Measurements from ENCODE around the gene ADPRS.

ADPRS gene, protein sequence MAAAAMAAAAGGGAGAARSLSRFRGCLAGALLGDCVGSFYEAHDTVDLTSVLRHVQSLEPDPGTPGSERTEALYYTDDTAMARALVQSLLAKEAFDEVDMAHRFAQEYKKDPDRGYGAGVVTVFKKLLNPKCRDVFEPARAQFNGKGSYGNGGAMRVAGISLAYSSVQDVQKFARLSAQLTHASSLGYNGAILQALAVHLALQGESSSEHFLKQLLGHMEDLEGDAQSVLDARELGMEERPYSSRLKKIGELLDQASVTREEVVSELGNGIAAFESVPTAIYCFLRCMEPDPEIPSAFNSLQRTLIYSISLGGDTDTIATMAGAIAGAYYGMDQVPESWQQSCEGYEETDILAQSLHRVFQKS

DNA sequence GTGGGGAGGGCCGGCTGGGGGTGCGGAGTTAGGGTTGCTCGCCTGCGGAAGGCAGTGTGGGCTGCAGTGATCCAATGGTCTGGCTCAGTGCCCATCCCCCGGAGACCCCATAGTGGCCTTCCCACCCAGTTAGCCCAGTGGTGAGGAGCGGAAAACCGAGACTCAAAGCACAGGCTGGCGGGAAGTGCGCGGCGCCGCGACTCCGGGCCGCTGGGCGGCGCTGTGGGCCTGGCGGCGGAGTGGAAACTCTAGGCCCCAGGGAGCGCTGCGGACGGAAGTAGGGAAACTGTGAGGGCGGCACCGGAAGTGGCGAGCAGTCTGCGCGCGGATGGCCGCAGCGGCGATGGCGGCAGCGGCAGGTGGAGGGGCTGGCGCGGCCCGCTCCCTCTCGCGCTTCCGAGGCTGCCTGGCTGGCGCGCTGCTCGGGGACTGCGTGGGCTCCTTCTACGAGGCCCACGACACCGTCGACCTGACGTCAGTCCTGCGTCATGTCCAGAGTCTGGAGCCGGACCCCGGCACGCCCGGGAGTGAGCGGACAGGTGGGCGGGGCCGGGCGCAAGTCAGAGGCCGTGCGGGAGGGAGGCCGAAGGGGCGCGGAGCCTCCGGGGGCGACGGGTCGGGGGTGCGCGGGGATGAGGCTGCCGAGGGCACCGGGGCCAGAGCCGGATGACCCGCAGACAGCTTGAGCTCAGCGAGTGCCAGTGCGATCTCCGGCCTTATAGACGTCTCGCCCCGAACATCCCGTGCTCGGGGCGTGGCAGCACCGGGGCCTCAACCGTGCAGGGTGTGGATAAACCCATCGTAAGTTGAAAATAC lies at the start of gene ADPRS:
Gene ADPRS (plus strand): TSS at position 316 of the 816 bp plus-strand sequence. CDS start 13 bp downstream, at position 329.
- DNase-seq (ENCODE audit: low spot score), result peak; percentile 86

DNA sequence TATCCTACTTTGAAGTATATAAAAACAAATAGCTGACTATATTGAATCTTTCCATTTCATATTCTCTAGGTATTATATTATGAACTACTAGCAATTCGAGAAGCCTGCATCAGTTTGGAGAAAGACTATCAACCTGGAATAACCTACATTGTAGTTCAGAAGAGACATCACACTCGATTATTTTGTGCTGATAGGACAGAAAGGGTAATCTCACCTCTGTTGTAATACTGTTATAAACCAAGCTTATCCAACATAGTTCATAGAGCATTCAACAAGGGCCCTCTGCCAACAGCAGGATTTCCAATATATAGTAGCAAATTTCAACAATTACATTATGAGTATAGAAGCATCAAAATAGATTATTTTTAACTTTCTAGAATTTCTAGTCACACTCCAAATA lies 48.5 kb upstream of the ADPRS start:
- no peak for DNase-seq (ENCODE audit: low spot score)

DNA sequence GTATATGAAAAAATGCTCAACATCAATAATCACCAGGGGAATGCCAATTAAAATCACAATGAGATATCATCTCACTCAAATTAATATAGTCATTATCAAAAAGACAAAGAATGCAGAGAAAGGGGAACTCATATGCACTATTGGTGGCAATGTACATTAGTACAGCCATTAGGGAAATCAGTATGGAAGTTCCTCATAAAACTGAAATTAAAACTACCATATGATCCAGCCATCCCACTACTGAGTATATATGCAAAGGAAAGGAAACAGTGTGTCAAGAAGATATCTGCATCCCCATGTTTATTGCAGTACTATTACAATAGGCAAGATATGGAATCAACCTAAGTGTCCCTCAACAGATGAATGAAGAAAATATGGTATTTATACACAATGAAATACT lies 36.9 kb upstream of the ADPRS start:
- DNase-seq (ENCODE audit: low spot score), result no peak

DNA sequence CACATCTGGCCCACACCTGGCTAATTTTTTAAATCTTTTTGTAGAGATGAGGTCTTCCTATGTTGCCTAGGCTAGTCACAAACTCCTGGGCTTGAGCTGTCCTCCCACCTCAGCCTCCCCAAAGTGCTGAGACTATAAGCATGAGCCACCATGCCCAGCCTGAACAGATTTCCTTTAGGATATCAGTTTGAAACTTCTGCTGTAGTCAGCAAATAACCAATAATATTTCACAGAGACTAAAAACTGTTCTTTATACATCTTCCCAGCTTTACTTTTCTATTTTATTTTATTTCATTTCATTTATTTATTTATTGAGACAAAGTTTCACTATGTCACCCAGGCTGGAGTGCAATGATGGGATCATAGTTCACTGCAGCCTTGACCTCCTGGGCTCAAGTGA lies 34.7 kb upstream of the ADPRS start:
- no peak for DNase-seq (ENCODE audit: low spot score)

DNA sequence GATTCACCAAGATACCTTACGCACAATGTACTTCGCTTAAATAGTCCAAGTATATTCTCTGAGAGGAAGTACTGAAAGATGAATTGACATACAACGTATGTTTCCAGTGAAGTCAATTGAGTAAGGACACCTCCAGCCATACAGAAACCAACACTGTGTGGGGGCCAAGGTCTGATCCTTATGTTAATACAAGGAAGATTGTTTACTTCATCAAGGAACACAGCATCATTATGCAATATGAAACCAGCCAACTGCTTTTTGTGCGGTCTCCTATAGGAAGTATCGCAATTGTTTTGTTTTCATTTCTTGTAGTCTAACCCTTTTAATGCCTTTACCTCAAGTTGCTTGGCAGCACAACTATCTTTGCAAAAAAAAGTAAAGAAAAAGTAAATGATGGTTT lies 33.0 kb upstream of the ADPRS start:
- no peak for DNase-seq (ENCODE audit: low spot score)

DNA sequence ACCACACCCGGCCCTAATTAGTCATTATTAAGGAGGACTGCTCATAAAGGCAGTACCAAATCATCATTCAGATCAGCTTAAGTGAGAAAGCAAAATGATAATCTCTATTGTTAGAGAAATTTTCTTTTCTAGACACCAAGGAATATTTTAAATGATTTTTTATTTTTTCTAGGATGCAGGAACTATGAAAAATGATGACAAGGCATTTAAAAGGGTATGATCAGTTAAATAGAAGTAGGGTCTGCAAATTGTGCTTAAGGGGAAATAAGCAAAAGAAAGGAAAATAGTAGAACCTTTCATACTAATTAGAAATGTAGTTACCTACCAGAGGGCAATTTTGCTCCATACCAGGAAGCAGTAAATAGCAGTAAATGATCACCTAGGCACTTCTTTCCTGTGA lies 26.4 kb upstream of the ADPRS start:
- DNase-seq (ENCODE audit: low spot score), result no peak

DNA sequence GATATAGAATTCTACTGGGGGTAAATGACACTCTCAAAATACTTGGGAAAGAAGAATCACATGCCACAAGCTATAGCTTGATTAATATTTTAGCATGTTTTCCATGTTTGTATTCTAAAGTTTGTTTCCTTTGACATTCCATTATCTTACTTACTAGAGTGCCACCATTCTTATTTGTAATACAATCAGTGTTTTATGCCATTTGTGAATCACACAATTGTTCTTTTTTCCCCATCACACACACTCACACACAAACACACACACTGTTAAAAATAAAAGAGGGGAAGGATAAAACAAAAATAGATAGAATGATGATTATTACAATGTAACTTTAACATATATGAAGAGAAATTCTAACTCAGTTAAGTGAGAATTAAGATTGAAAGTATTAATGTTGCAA lies 20.8 kb upstream of the ADPRS start:
- DNase-seq (ENCODE audit: low spot score), result no peak

DNA sequence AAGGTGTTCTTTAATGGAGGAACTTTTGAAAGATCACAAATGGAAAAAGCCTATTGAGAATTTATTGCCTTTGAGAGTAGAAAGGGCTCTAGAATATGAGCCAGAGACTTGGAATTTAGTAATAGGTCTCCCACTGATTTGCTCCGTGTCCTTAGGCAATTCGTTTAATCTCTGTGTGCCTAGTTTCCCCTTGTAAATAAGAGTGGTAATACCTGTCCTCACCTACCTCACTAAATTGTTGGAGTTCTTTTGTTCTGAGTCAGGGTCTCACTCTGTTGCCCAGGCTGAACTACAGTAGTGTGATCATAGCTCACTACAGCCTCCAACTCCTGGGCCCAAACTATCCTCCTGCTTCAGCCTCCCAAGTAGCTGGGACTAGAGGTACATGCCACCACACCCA lies 19.8 kb upstream of the ADPRS start:
- DNase-seq (ENCODE audit: low spot score), result no peak

DNA sequence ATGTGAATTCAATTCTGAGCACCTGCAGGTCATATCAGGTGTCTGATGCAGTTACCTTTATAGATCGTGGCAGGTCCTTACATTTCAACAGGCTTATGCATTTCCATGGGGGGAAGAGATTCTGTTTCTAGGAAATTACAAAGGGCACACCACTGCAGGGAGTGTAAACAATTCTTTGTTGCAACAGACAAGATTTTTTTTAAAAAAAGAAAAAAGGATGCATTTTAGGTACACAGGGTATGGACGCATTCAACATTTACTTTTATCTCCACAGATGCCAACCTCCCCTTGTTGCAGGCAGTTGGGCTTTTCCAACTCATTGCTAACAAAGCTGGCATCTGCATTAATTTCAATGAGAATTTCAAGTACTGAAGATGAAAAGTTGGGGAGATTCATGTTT lies 18.3 kb upstream of the ADPRS start:
- DNase-seq (ENCODE audit: low spot score), result no peak

DNA sequence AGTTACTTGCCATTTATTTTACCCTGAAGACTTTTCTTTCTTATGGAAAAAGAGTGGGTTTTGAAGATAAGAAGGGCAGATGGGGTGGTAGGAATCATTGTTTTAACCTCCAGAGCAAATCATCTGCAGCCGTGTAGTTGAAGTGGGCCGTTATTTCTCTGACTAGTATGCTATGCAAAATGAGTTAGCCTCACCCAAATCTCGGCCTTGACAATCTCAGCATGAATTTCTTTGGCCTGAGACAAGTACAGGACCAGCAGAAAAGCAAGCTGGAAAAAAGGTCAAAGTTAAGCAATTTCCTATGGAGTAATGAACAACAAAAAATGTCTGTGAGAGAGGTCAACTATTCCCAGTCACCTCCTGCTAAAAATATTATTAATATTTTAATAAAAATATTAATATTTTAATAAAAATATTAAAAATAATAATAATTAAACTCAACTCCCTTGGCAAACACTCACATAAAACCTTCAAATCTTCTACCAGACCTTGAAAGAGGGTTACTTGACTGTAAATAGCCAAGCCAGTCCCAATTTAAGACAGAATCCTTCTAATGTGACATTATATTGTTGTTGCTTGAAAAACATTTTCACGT lies 11.6 kb upstream of the ADPRS start:
- DNase-seq (ENCODE audit: low spot score), result no peak

DNA sequence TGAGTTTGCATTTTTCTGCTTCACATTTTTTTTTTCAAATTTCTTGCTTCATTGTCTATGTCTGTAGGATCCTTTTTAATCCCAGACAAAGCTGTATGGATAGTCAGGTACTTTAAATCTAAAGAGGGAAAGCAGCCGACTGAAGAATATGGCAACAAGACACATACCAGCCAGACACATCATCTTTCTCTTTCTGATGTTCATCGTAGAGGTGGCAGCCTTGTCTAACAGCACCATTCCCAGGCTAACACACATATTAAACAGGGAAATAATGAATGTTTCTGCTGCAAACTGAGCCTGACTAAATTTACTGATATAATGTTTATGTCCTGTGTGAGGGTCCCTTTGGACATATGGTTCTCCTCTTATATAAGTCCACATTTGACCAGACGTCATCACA lies 8.5 kb upstream of the ADPRS start:
- DNase-seq (ENCODE audit: low spot score), result no peak

DNA sequence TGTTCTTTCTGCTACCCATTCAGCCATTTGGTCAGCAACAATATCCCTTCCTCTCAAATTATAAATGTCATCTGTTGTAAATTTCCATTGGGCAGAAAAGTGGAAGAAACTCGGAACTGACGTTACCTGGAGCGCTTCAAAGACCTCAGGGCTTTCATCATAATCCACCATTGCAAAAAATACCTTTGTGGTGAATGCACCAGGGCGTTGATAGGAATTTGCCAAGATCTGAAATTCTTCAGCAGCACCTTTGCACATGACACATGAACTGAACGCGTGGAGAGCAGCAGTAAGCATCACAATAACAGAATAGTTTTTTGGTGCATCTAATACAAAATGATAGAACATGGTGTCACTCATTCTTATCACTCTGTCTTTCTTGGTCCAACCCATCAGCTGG lies 7.9 kb upstream of the ADPRS start:
- no peak for DNase-seq (ENCODE audit: low spot score)

DNA sequence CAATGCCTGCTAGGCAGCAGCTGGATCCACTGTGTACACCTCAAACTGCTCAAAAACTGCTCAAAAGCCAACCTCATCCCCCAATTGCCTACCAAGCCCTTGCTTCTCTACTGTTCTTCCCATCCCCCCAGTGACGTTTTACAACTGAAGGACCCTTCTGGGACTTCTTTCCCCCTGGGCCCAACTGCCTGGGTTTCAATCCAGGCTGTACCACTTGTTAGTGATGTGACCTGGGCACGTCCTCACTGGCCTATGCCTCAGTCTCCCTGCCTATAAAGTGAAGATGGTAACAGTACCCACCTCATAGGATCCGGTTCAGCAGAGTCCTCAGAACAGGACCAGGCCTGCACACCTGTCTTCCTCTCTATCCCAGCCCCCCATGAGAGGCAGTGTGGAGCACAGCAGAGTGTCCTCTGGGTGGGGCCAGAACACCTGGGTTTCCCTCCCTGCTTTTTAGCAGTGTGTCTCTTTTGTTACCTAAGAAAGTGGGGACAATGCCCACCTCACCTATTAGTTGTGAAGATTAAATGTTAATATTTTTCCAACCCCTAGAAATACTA lies 6.7 kb upstream of the ADPRS start:
- no peak for DNase-seq (ENCODE audit: low spot score)

DNA sequence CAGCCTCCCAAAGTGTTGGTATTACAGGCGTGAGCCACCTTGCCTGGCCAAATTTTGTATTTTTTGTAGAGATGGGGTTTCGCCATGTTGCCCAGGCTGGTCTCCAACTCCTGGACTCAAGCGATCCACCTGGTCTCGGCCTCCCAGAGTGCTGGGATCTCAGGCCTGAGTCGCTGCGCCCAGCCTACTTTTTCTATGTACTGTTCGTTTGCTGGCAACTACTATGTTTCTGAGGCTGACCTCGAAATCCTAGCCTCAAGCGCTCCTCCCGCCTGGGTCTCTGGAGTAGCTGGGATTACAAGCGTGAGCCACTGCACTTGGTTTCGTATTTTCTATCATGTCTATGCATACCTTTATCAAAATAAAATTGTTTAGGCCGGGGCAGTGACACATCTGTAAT lies 5.5 kb upstream of the ADPRS start:
- DNase-seq (ENCODE audit: low spot score), result no peak

DNA sequence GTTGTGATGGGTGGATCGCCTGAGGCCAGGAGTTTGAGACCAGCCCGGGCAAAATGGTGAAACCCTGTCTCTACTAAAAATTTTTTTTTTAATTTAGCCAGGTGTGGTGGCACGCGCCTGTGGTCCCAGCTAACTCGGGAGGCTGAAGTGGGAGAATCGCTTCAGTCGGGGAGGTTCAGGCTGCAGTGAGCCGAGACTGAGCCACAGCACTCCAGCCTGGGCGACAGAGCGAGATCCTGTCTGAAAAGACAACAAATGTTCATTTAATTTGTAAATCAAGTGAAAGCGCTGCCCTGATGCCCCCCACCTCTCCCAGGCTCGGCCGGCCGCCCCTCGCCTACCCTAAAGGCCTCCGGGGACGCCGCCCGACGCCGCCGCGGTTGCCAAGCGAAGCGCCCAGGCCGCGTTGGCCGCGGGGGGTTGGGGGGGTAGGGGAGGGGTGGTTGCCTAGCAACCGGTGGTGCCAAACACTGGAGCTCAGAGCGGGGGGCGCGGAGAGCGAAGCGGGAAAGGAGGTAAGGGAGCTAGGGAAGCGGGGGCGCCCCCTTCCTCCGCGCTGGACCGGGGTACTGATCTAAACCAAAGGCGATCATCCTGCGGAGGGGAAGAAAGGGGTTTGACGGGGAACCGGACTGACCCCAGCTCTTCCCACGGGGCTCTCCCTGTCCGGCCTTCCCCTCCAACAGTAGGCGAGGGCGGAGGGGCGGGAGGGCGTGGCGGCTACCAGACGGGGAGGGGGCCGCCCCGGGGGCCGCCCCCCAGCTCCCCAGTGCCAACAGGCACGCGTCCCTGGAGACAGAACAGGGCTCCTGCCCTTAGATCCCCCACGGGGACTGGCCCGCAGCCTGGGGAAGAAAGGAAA lies 4.8 kb upstream of the ADPRS start, which contains the start of gene TEKT2:
Gene TEKT2 (plus strand): TSS at position 460 of the 862 bp plus-strand sequence. CDS start 828 bp downstream, outside the sequence.
- no peak for DNase-seq (ENCODE audit: low spot score)

DNA sequence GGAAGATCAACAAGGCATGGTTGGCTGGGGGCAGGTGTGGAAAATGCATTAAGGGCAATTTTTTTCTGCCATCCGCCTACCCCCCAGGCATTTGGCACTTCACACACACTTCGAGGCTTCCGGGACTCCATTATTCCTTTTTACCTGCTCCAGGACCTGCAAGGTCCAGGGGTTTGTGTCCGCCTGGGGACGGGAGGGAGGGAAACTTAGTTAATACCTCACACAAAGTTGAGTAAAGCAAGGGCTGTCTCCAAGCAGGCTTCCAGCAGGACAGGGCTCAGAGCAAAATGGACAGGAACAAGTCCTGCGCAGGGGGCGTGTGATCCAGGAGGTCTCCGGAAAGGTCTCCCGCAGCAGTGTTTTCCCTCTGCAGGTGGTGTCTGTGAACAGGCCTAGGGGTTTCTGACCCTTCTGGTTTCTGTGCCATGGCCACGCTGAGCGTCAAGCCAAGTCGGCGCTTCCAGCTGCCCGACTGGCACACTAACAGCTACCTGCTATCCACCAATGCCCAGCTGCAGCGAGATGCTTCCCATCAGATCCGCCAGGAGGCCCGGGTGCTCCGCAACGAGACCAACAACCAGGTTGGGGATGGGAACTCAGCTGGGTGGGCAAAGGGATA lies 4.1 kb upstream of the ADPRS start:
- no peak for DNase-seq (ENCODE audit: low spot score)

DNA sequence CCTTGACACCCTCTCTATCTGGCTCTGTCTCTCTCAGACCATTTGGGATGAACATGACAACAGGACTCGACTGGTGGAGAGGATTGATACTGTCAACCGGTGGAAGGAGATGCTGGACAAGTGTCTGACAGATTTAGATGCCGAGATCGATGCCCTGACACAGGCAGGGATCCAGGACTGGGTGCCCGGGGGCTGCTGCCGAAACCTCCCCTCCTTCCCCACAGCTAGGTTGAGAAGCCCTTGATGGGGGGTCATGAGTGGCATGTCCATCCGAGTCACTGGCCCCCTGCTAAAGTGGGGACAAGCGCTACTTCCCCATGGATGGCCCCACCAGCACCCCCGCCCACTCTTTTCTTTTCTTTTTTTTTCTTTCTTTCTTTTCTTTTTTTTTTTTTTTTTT lies 3.6 kb upstream of the ADPRS start:
- DNase-seq (ENCODE audit: low spot score), result no peak

DNA sequence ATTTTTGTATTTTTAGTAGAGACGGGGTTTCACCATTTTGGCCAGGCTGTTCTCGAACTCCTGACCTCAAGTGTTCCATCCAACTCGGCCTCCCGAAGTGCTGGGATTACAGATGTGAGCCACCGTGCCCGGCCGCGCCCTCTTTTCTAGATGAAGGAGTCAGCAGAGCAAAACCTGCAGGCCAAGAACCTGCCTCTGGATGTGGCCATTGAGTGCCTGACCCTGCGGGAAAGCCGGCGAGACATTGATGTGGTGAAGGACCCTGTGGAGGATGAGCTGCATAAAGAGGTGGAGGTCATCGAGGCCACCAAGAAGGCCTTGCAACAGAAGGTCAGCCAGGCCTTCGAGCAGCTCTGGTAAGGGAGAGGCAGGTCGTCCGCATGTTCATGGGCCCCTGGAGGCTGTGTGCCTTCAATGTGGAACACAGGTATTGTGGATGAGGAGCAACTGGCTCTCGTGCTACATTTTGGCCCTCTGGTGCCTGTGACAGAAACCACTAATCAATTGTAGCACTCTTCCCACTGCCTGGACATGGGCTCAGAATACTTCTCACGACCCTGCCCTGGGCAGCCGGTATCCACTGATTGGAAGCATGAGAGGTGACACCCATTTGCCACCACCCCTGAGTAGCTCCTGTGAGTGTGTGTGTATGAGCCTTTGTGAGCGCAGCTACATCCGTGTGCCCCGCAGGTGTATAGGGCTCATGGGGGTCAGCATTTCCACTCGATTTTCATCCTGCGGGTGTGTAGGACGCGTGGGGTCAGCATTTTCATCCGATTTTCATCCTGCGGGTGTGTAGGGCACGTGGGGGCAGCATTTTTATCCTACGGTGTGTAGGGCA lies 2.8 kb upstream of the ADPRS start:
- no peak for DNase-seq (ENCODE audit: low spot score)

DNA sequence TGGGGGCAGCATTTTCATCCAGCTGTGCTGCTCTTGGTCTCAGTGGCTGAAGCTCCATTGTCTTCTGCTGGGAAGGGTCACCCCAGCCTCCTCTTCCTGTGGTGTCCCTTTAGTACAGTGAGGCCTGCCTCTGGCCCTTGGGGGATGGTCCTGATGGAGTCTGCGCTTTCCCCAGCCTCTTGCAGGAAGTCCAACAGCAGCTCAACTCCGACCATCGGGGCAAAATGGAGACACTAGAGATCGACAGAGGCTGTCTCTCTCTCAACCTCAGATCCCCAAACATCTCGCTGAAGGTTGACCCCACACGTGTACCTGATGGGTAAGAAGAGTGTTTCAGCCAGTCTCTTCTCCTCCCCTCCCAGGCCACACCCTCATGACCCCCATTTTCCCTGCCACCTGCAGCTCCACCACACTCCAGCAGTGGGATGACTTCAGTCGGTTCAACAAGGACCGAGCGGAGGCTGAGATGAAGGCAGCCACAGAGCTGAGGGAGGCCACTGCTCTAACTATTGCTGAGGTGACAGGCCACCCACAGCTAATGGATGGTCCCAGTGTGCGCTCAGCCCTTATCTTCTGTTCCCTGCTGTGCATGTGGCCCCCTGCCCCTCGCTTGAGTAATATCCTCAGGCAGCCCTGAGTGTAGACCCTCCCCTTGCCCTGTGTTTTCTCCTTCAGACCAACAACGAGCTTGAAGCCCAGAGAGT lies 2.0 kb upstream of the ADPRS start:
- no peak for DNase-seq (ENCODE audit: low spot score)
